ENCODE measurements around the gene CLRN2. TPM values are rescaled to one million over a fixed set of nuclear protein-coding genes. Genes with fewer than 3 reads are reported as not detected.
"Not testable (repeated sequence)": the region's sequence is repeated elsewhere in the genome, so short reads cannot be mapped to it uniquely, and the experiment has no call there.

Gene CLRN2
- total RNA-seq, 1 donor from 2014 or later, result not detected

- ATAC-seq (no peak), DNase-seq (no peak)
- intact Hi-C loops (cut with micrococcal nuclease), result no loop called here
Observed at GRCh38 chr4:17565846-17566245, 50.9 kb downstream of the CLRN2 start.

GRCh38 chr4:17567271-17567670 is 52.3 kb downstream of the CLRN2 start:
- intact Hi-C loops (cut with micrococcal nuclease), result no loop called here
- ATAC-seq, result no peak
- DNase-seq, result no peak

- ATAC-seq (no peak), DNase-seq (no peak)
- intact Hi-C loops (cut with micrococcal nuclease), result loop anchor here (10.0 kb wide), 1 partner anchor 1869 kb away; the partner anchor contains the start of gene BST1
Observed at GRCh38 chr4:17574206-17574605, 59.2 kb downstream of the CLRN2 start.

GRCh38 chr4:17575177-17575576 is 60.2 kb downstream of the CLRN2 start:
- intact Hi-C loops (cut with micrococcal nuclease), result loop anchor here (10.0 kb wide), 1 partner anchor 1870 kb away; the partner anchor contains the start of gene BST1
- DNase-seq, ATAC-seq: not testable (repeated sequence)

Other genes starting within 250 kb of the CLRN2 start
- 53.6 TPM for gene QDPR, start 3.1 kb upstream of the CLRN2 start, total RNA-seq
- gene LAP3, start 62.0 kb downstream of the CLRN2 start, total RNA-seq, result 55.6 TPM
- 23.4 TPM for gene MED28, start 99.5 kb downstream of the CLRN2 start, total RNA-seq